ENCODE data around the gene GSE1. TPM values are rescaled to one million over a fixed set of nuclear protein-coding genes. Genes with fewer than 3 reads are reported as not detected.

Gene GSE1
- total and polyA plus RNA-seq, 3 donors from 2014 or later, result 49.9 to 212 (median 188) TPM

- intact Hi-C loops (cut with DNase I; ENCODE audit: low total_unique reads), result no loop called here
- H3K36me3 ChIP-seq (ENCODE audit: low read depth, missing control alignments), result no peaks in the 10 kb centered on the region
- H3K27ac ChIP-seq, result no peak overlapping the region
- TF ChIP-seq CTCF (IDR thresholded peaks at IDR 0.05) (no peak), POLR2A (IDR thresholded peaks at IDR 0.05) (no peak)
- H3K4me3 ChIP-seq, result no peak overlapping the region
- no peak for DNase-seq
- H3K9me3 ChIP-seq, result no peaks in the 10 kb centered on the region
- H3K4me1 ChIP-seq, result no peaks in the 10 kb centered on the region
- 78 to 82% methylated on average over 14 to 53 of the region's 53 CpGs for WGBS, 2 donors
- H3K27me3 ChIP-seq, result no peaks in the 10 kb centered on the region
Observed at GRCh38 chr16:85709766-85710585, 96.9 kb downstream of the GSE1 start.

- WGBS, 2 donors, result 91 to 95% methylated on average over 9 of the region's 9 CpGs
- TF ChIP-seq CTCF (IDR thresholded peaks at IDR 0.05) (no peak), POLR2A (IDR thresholded peaks at IDR 0.05) (no peak)
- Histone ChIP-seq H3K9me3 (no peaks in the 10 kb centered on the region), H3K27me3 (no peaks in the 10 kb centered on the region), H3K36me3 (ENCODE audit: low read depth, missing control alignments) (no peaks in the 10 kb centered on the region), H3K4me1 (no peaks in the 10 kb centered on the region), H3K27ac (no peak overlapping the region), H3K4me3 (no peak overlapping the region)
- DNase-seq, result no peak
- intact Hi-C loops (cut with DNase I; ENCODE audit: low total_unique reads), result no loop called here
Observed at GRCh38 chr16:85710732-85711131, 97.6 kb downstream of the GSE1 start.

- 96 to 97% methylated on average over 5 to 6 of the region's 6 CpGs for WGBS, 2 donors
- no peak for DNase-seq
- Histone ChIP-seq H3K36me3 (ENCODE audit: low read depth, missing control alignments) (no peaks in the 10 kb centered on the region), H3K4me1 (no peaks in the 10 kb centered on the region), H3K27ac (no peak overlapping the region), H3K4me3 (no peak overlapping the region), H3K27me3 (no peaks in the 10 kb centered on the region), H3K9me3 (no peaks in the 10 kb centered on the region)
- intact Hi-C loops (cut with DNase I; ENCODE audit: low total_unique reads), result no loop called here
- TF ChIP-seq POLR2A (IDR thresholded peaks at IDR 0.05), result no peak
- TF ChIP-seq CTCF (IDR thresholded peaks at IDR 0.05), result no peak
Observed at GRCh38 chr16:85711982-85712587, 99.0 kb downstream of the GSE1 start.

- TF ChIP-seq POLR2A (IDR thresholded peaks at IDR 0.05) (no peak), CTCF (IDR thresholded peaks at IDR 0.05) (no peak)
- H3K9me3 ChIP-seq, result no peaks in the 10 kb centered on the region
- WGBS, 2 donors, result 67 to 69% methylated on average over 2 to 9 of the region's 9 CpGs
- intact Hi-C loops (cut with DNase I; ENCODE audit: low total_unique reads), result no loop called here
- H3K27ac ChIP-seq, result no peak overlapping the region
- H3K27me3 ChIP-seq, result no peaks in the 10 kb centered on the region
- H3K4me3 ChIP-seq, result no peak overlapping the region
- no peak for DNase-seq
- no peaks in the 10 kb centered on the region for H3K36me3 ChIP-seq (ENCODE audit: low read depth, missing control alignments)
- H3K4me1 ChIP-seq, result peaks cover 3% of the 10 kb centered on the region
Observed at GRCh38 chr16:85712801-85713200, 99.7 kb downstream of the GSE1 start.

Data from testis (tissue), 3 donors.